Astrocyte (in vitro differentiated cells and primary cell): ENCODE measurements around the gene CACNA2D1. TPM values are rescaled to one million over a fixed set of nuclear protein-coding genes. Genes with fewer than 3 reads are reported as not detected.
A peak's percentile ranks its signal among the peaks of the same experiment; 100 is the strongest.

Source experiments
- DNase-seq: peaks from one replicate; pipeline ENCODE4 v3.0.0-alpha.2; 2010; ENCODE audit warnings: low read depth
- FAIRE-seq: peaks from 2 replicates; lab custom pipeline; 2011; peaks lifted over from hg19 to GRCh38; lab: Jason Lieb, UNC
- H2AFZ ChIP-seq: 2 replicates; pipeline ENCODE4 v1.6.0; 2012; ENCODE audit warnings: low read depth, low read length, inconsistent platforms
- H3K27ac ChIP-seq: 2 replicates; pipeline ENCODE4 v1.5.1; 2011; ENCODE audit warnings: low read depth, low read length, inconsistent platforms
- H3K27me3 ChIP-seq: 2 replicates; pipeline ENCODE4 v1.6.0; 2011; ENCODE audit warnings: low read length, inconsistent platforms; ENCODE audit not compliant: insufficient read depth
- H3K36me3 ChIP-seq: 2 replicates; pipeline ENCODE4 v1.5.1; 2011; ENCODE audit warnings: low read length, inconsistent platforms; ENCODE audit not compliant: insufficient read depth
- H3K4me1 ChIP-seq: 2 replicates; pipeline ENCODE4 v1.5.1; 2011; ENCODE audit warnings: low read length, inconsistent platforms; ENCODE audit not compliant: insufficient read depth
- H3K4me2 ChIP-seq: 2 replicates; pipeline ENCODE4 v1.6.0; 2012; ENCODE audit warnings: low read length, inconsistent platforms
- H3K4me3 ChIP-seq: 2 replicates; pipeline ENCODE4 v1.5.1; 2011; ENCODE audit warnings: low read depth, mild to moderate bottlenecking, low read length, inconsistent platforms; ENCODE audit not compliant: insufficient read depth
- H3K79me2 ChIP-seq: 2 replicates; pipeline ENCODE4 v1.6.0; 2012; ENCODE audit warnings: mild to moderate bottlenecking, low read length, inconsistent platforms; ENCODE audit not compliant: insufficient read depth
- H3K9ac ChIP-seq: 2 replicates; pipeline ENCODE4 v1.6.0; 2012; ENCODE audit warnings: mild to moderate bottlenecking, low read length, inconsistent platforms
- H3K9me3 ChIP-seq: 2 replicates; pipeline ENCODE4 v1.5.1; 2012; ENCODE audit warnings: low read depth, mild to moderate bottlenecking, low read length, inconsistent platforms; ENCODE audit not compliant: insufficient read depth
- H4K20me1 ChIP-seq: 2 replicates; pipeline ENCODE4 v1.6.0; 2012; ENCODE audit warnings: low read length, inconsistent platforms; ENCODE audit not compliant: insufficient read depth
- H3K27ac Mint-ChIP-seq: one replicate; pipeline ENCODE4 v1.8.0; 2021; ENCODE audit warnings: mild to moderate bottlenecking, mixed read lengths; ENCODE audit not compliant: unreplicated experiment
- H3K27me3 Mint-ChIP-seq: one replicate; pipeline ENCODE4 v1.8.0; 2021; ENCODE audit warnings: low read depth, mixed read lengths; ENCODE audit not compliant: unreplicated experiment
- H3K36me3 Mint-ChIP-seq: one replicate; pipeline ENCODE4 v1.8.0; 2021; ENCODE audit warnings: low read depth, mixed read lengths; ENCODE audit not compliant: unreplicated experiment
- H3K4me1 Mint-ChIP-seq: one replicate; pipeline ENCODE4 v1.8.0; 2021; ENCODE audit warnings: low read depth, mixed read lengths; ENCODE audit not compliant: unreplicated experiment
- H3K4me3 Mint-ChIP-seq: one replicate; pipeline ENCODE4 v1.8.0; 2021; ENCODE audit warnings: mild to moderate bottlenecking, moderate library complexity, mixed read lengths; ENCODE audit not compliant: unreplicated experiment
- H3K9me3 Mint-ChIP-seq: one replicate; pipeline ENCODE4 v1.8.0; 2021; ENCODE audit warnings: mild to moderate bottlenecking, mixed read lengths; ENCODE audit not compliant: unreplicated experiment
- EZH2 ChIP-seq: IDR thresholded peaks from 2 replicates; pipeline ENCODE4 v1.6.1; 2012; ENCODE audit warnings: mild to moderate bottlenecking, low read length, inconsistent platforms; ENCODE audit not compliant: insufficient read depth
- total RNA-seq: library from RNA; stranded (reverse); gene quantifications from 2 replicates; pipeline ENCODE4 v1.2.1, GENCODE V29; 2021
- TF ChIP-seq, protein P1 (sequence below): IDR thresholded peaks from 2 replicates; pipeline ENCODE4 v1.5.1; 2011; ENCODE audit warnings: low read depth, mild to moderate bottlenecking, inconsistent platforms, low read length, moderate library complexity; ENCODE audit not compliant: insufficient read depth

The CACNA2D1 gene
- total RNA-seq, 1 donor from 2014 or later, result 53.4 TPM

DNA sequence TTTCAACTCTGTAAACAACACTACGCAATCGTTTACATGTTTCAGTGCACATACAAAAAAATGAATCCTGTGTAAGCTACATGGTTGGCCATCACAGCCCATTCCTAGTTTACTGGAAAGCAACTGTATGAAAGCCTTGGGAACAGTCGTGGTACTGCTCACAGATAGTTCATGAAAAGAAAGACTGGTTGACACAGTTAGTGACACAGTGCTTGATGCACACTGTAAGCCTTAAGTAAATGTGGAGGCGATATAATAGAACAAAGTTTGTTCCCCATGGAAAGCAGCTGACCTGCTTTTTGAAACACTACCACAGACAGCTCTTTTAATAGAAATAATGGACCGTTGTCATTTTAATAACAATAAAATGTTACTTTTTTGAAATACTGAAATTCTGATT lies 5.1 kb downstream of the CACNA2D1 start:
- no peaks in the 10 kb centered on the region for H3K27me3 ChIP-seq
- Mint-ChIP-seq H3K4me3 (no peak overlapping the region), H3K27me3 (no peaks in the 10 kb centered on the region), H3K4me1 (peaks cover 11% of the 10 kb centered on the region), H3K9me3 (no peaks in the 10 kb centered on the region), H3K27ac (no peak overlapping the region), H3K36me3 (no peaks in the 10 kb centered on the region)
- H4K20me1 ChIP-seq, result peaks cover 25% of the 10 kb centered on the region
- H3K36me3 ChIP-seq, result no peaks in the 10 kb centered on the region
- no peak overlapping the region for H3K4me3 ChIP-seq
- FAIRE-seq (no peak), DNase-seq (no peak)
- H3K9me3 ChIP-seq, result no peaks in the 10 kb centered on the region
- H2AFZ ChIP-seq, result no peak overlapping the region
- H3K27ac ChIP-seq, result no peak overlapping the region
- H3K4me1 ChIP-seq, result peaks cover 4% of the 10 kb centered on the region
- H3K79me2 ChIP-seq, result peaks cover 83% of the 10 kb centered on the region
- H3K9ac ChIP-seq, result no peak overlapping the region
- peak overlapping the region; percentile 21 for H3K4me2 ChIP-seq
- no peak for TF ChIP-seq EZH2
- TF ChIP-seq, protein P1, sequence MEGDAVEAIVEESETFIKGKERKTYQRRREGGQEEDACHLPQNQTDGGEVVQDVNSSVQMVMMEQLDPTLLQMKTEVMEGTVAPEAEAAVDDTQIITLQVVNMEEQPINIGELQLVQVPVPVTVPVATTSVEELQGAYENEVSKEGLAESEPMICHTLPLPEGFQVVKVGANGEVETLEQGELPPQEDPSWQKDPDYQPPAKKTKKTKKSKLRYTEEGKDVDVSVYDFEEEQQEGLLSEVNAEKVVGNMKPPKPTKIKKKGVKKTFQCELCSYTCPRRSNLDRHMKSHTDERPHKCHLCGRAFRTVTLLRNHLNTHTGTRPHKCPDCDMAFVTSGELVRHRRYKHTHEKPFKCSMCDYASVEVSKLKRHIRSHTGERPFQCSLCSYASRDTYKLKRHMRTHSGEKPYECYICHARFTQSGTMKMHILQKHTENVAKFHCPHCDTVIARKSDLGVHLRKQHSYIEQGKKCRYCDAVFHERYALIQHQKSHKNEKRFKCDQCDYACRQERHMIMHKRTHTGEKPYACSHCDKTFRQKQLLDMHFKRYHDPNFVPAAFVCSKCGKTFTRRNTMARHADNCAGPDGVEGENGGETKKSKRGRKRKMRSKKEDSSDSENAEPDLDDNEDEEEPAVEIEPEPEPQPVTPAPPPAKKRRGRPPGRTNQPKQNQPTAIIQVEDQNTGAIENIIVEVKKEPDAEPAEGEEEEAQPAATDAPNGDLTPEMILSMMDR, result no peak

DNA sequence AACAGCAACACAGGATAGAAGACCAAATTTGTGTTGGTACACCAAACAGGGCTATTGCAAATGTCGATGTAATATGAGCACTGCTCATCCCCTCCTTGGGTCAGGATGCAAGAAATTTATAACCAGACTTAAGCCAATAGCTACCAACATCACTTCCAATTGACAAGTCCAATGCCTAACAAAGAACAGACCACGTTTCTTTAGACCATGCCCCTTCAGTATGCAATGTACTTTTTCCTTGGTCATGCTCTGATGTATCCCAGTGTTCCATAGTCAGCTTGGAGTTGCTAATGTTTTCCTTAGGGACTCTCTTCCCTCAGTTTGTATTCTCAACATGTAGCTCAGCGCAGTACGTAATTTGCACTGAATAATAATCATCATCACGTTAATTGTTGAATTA lies 7.8 kb downstream of the CACNA2D1 start:
- H3K4me1 Mint-ChIP-seq, result peaks cover 9% of the 10 kb centered on the region
- H3K27ac Mint-ChIP-seq, result no peak overlapping the region
- no peak for DNase-seq
- no peak overlapping the region for H3K4me2 ChIP-seq
- TF ChIP-seq, protein P1, result no peak
- no peaks in the 10 kb centered on the region for H3K36me3 Mint-ChIP-seq
- H3K4me3 Mint-ChIP-seq, result no peak overlapping the region
- peaks cover 19% of the 10 kb centered on the region for H4K20me1 ChIP-seq
- H3K27ac ChIP-seq, result no peak overlapping the region
- peaks cover 71% of the 10 kb centered on the region for H3K79me2 ChIP-seq
- FAIRE-seq, result no peak
- H2AFZ ChIP-seq, result no peak overlapping the region
- H3K4me1 ChIP-seq, result no peaks in the 10 kb centered on the region
- no peaks in the 10 kb centered on the region for H3K36me3 ChIP-seq
- H3K9ac ChIP-seq, result no peak overlapping the region
- no peaks in the 10 kb centered on the region for H3K9me3 ChIP-seq
- no peaks in the 10 kb centered on the region for H3K27me3 ChIP-seq
- no peak overlapping the region for H3K4me3 ChIP-seq
- no peaks in the 10 kb centered on the region for H3K9me3 Mint-ChIP-seq
- H3K27me3 Mint-ChIP-seq, result no peaks in the 10 kb centered on the region

DNA sequence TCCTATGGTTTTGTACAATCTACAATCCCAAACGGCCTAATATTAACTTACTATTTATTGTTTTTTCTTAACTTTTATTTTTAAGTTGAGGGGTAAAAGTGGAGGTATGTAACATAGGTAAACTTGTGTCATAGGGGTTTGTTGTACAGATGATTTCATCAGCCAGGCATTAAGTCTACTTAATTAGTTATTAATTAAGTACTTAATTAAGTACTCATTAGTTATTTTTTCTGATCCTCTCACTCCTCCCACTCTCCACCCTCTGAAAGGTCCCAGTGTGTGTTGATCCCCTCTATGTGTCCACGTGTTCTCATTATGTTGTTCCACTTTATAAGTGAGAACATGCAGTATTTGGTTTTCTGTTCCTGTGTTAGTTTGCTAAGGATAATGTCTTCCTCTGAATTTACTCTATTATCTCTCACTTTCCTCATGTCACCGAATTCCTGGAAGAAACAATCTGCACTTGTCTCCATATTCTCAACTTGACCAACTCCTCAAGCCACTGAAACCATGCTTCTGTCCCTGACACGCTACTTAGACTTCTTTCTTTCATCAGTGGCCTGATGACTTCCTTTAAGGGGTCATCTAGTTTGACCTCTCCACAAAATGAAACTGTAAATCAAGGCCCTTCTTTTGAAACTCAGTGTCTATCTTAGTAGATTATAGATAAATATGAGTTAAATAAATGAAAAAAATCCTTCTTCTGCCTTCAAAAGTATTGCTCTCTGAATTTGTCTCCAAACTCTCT lies 9.1 kb downstream of the CACNA2D1 start:
- no peak overlapping the region for H3K4me3 Mint-ChIP-seq
- no peaks in the 10 kb centered on the region for H3K27me3 Mint-ChIP-seq
- Histone ChIP-seq H3K4me2 (no peak overlapping the region), H4K20me1 (peaks cover 19% of the 10 kb centered on the region), H3K4me3 (no peak overlapping the region), H2AFZ (no peak overlapping the region), H3K9ac (no peak overlapping the region), H3K4me1 (peaks cover 4% of the 10 kb centered on the region), H3K27ac (no peak overlapping the region), H3K9me3 (no peaks in the 10 kb centered on the region), H3K79me2 (peaks cover 68% of the 10 kb centered on the region), H3K27me3 (no peaks in the 10 kb centered on the region), H3K36me3 (no peaks in the 10 kb centered on the region)
- H3K4me1 Mint-ChIP-seq, result peaks cover 9% of the 10 kb centered on the region
- no peak for TF ChIP-seq EZH2
- TF ChIP-seq, protein P1, result no peak
- no peak for DNase-seq
- H3K36me3 Mint-ChIP-seq, result no peaks in the 10 kb centered on the region
- no peak for FAIRE-seq
- no peaks in the 10 kb centered on the region for H3K9me3 Mint-ChIP-seq
- H3K27ac Mint-ChIP-seq, result no peak overlapping the region
